Measurements from ENCODE around the gene RAP1GAP2. TPM values are rescaled to one million over a fixed set of nuclear protein-coding genes. Genes with fewer than 3 reads are reported as not detected.

Gene RAP1GAP2
- total RNA-seq, 1 donor from 2014 or later, result 3.8 TPM

GRCh38 chr17:2962729-2963128 is 166.5 kb downstream of the RAP1GAP2 start:
- H3K27ac Mint-ChIP-seq, result no peak overlapping the region
- Histone ChIP-seq H3K27ac (no peak overlapping the region), H3K9me3 (ENCODE audit: low read depth) (no peaks in the 10 kb centered on the region), H3K36me3 (no peaks in the 10 kb centered on the region), H4K20me1 (ENCODE audit: low read depth) (no peaks in the 10 kb centered on the region), H2AFZ (replicated peaks) (no peak overlapping the region), H3K4me3 (no peak overlapping the region), H3F3A (ENCODE audit: low read depth) (peaks cover 5% of the 10 kb centered on the region), H3K79me2 (ENCODE audit: low read depth) (no peaks in the 10 kb centered on the region), H3K4me2 (no peak overlapping the region), H3K4me1 (peaks cover 26% of the 10 kb centered on the region), H3K27me3 (no peaks in the 10 kb centered on the region), H3K9ac (no peak overlapping the region)
- no peak for TF ChIP-seq EZH2 (IDR thresholded peaks at IDR 0.05)
- no peak for TF ChIP-seq EZH2phosphoT487 (IDR thresholded peaks at IDR 0.05)
- no peak for TF ChIP-seq CTCF (IDR thresholded peaks at IDR 0.05)
- DNase-seq (ENCODE audit: low spot score), result no peak
- no peaks in the 10 kb centered on the region for H3K9me3 Mint-ChIP-seq
- H3K4me3 Mint-ChIP-seq, result no peak overlapping the region
- H3K4me1 Mint-ChIP-seq, result peaks cover 23% of the 10 kb centered on the region
- H3K27me3 Mint-ChIP-seq (ENCODE audit: insufficient read depth, low read depth), result peaks cover 34% of the 10 kb centered on the region
- H3K36me3 Mint-ChIP-seq, result no peaks in the 10 kb centered on the region

- TF ChIP-seq EZH2phosphoT487 (IDR thresholded peaks at IDR 0.05) (no peak), CTCF (IDR thresholded peaks at IDR 0.05) (no peak), EZH2 (IDR thresholded peaks at IDR 0.05) (no peak)
- Mint-ChIP-seq H3K27ac (no peak overlapping the region), H3K4me1 (peaks cover 22% of the 10 kb centered on the region), H3K36me3 (no peaks in the 10 kb centered on the region), H3K9me3 (no peaks in the 10 kb centered on the region), H3K4me3 (no peak overlapping the region), H3K27me3 (ENCODE audit: insufficient read depth, low read depth) (peaks cover 36% of the 10 kb centered on the region)
- Histone ChIP-seq H2AFZ (replicated peaks) (no peak overlapping the region), H3K4me2 (no peak overlapping the region), H4K20me1 (ENCODE audit: low read depth) (no peaks in the 10 kb centered on the region), H3K9ac (no peak overlapping the region), H3K4me1 (peaks cover 19% of the 10 kb centered on the region), H3K9me3 (ENCODE audit: low read depth) (no peaks in the 10 kb centered on the region), H3K27me3 (no peaks in the 10 kb centered on the region), H3K4me3 (no peak overlapping the region), H3K36me3 (no peaks in the 10 kb centered on the region), H3F3A (ENCODE audit: low read depth) (peaks cover 4% of the 10 kb centered on the region), H3K79me2 (ENCODE audit: low read depth) (no peaks in the 10 kb centered on the region), H3K27ac (no peak overlapping the region)
- no peak for DNase-seq (ENCODE audit: low spot score)
These were observed 167.2 kb downstream of the RAP1GAP2 start for GRCh38 chr17:2963332-2964027.

GRCh38 chr17:2964028-2964356 is 167.8 kb downstream of the RAP1GAP2 start:
- Histone ChIP-seq H3F3A (ENCODE audit: low read depth) (peaks cover 4% of the 10 kb centered on the region), H4K20me1 (ENCODE audit: low read depth) (no peaks in the 10 kb centered on the region), H3K36me3 (no peaks in the 10 kb centered on the region), H3K27me3 (no peaks in the 10 kb centered on the region), H3K9ac (no peak overlapping the region), H3K4me3 (no peak overlapping the region), H3K9me3 (ENCODE audit: low read depth) (no peaks in the 10 kb centered on the region), H3K4me2 (no peak overlapping the region), H3K79me2 (ENCODE audit: low read depth) (no peaks in the 10 kb centered on the region), H3K27ac (no peak overlapping the region), H3K4me1 (peaks cover 18% of the 10 kb centered on the region), H2AFZ (replicated peaks) (no peak overlapping the region)
- Mint-ChIP-seq H3K4me3 (no peak overlapping the region), H3K4me1 (peaks cover 22% of the 10 kb centered on the region), H3K36me3 (no peaks in the 10 kb centered on the region), H3K27me3 (ENCODE audit: insufficient read depth, low read depth) (peaks cover 33% of the 10 kb centered on the region), H3K9me3 (no peaks in the 10 kb centered on the region), H3K27ac (no peak overlapping the region)
- no peak for DNase-seq (ENCODE audit: low spot score)
- no peak for TF ChIP-seq CTCF (IDR thresholded peaks at IDR 0.05)

All from neural progenitor cell (in vitro differentiated cells).